ENCODE data around the gene HMCES.
"Not testable (repeated sequence)": the region's sequence is repeated elsewhere in the genome, so short reads cannot be mapped to it uniquely, and the experiment has no call there.

Gene HMCES

DNA sequence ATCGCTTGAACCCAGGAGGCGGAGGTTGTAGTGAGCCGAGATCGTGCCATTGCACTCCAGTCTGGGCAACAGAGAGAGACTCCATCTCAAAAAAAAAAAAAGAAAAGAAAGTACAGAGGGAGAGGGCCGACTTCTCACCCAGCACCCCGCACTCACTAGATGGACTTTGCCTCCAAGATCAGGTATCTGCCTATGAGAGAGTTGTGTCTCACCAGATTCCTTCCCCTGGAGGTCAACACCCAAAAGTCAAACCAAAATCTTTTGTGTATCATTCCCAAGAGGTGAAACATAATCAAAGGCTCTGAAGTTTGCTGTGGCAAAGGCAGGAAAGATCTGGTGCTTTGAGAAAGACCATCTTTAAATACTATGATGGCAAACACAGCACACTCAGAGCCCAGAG lies 51.2 kb downstream of the HMCES start:
- no peak for DNase-seq (ENCODE audit: low read depth, low spot score)
- in situ Hi-C loops (cut with HindIII; ENCODE audit: low sequenced_read_pairs): no loop called here
- no peak for TF ChIP-seq CTCF (IDR thresholded peaks at IDR 0.05; ENCODE audit: low read depth, low read length)
- no peak overlapping the region for H3K4me3 ChIP-seq (ENCODE audit: low read depth, low read length)

GRCh38 chr3:129330409-129330808 lies 51.7 kb downstream of the HMCES start:
- H3K4me3 ChIP-seq (ENCODE audit: low read depth, low read length): no peak overlapping the region
- no peak for DNase-seq (ENCODE audit: low read depth, low spot score)
- no peak for TF ChIP-seq CTCF (IDR thresholded peaks at IDR 0.05; ENCODE audit: low read depth, low read length)
- in situ Hi-C loops (cut with HindIII; ENCODE audit: low sequenced_read_pairs): no loop called here

GRCh38 chr3:129333891-129334290 lies 55.2 kb downstream of the HMCES start:
- H3K4me3 ChIP-seq (ENCODE audit: low read depth, low read length): no peak overlapping the region
- in situ Hi-C loops (cut with HindIII; ENCODE audit: low sequenced_read_pairs): no loop called here
- TF ChIP-seq CTCF (IDR thresholded peaks at IDR 0.05; ENCODE audit: low read depth, low read length): no peak
- DNase-seq (ENCODE audit: low read depth, low spot score): no peak

DNA sequence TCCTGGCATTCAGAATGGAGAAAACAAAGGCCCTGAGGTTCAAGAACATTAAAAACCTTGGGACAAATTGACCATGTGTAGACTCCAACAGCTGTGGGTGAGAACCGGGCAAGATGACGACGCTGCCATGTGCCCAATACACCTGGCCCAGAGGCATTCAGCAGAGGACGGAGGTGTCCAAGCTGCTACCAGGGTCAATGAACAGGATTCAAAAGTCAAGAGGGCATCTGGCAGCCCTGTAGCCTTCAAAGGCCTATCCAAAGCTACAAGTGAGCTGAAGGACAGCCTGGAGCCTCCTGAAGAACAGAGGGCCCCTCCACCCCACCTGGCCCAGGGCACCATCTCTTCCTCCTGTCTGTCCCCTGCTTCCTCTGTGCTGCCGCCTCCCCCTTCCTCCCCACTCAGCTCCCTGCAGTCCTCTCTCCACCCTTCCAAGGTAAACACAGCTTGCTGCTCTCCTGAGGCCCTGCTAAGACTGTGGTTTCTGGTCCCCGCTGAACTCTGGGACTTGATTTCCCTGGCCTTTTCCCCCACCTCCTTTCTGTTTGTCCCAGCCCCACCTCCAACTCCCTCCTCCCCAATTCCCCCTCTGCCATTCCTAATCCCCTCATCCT lies 57.5 kb downstream of the HMCES start:
- TF ChIP-seq CTCF (IDR thresholded peaks at IDR 0.05; ENCODE audit: low read depth, low read length): no peak
- in situ Hi-C loops (cut with HindIII; ENCODE audit: low sequenced_read_pairs): no loop called here
- DNase-seq (ENCODE audit: low read depth, low spot score): no peak
- H3K4me3 ChIP-seq (ENCODE audit: low read depth, low read length): no peak overlapping the region

DNA sequence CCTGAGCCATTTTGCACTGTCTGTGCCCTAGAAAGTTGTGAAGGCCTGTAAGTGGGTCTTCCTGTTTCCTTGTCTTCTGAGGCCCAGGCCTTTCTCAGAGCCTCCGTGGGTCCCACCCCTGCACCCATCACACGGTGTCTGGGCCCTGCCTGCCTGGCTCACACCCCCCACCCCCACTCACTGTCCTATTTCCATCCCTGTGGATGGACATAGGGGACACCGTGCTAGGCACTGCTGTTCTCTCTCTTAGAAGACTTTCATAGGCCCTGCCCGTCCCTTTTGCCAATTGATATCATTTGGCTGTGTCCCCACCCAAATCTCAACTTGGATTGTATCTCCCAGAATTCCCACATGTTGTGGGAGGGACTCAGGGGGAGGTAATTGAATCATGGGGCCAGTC lies 59.0 kb downstream of the HMCES start:
- H3K4me3 ChIP-seq (ENCODE audit: low read depth, low read length); DNase-seq (ENCODE audit: low read depth, low spot score); in situ Hi-C loops (cut with HindIII; ENCODE audit: low sequenced_read_pairs): not testable (repeated sequence)

GRCh38 chr3:129339186-129339585 lies 60.5 kb downstream of the HMCES start:
- DNase-seq (ENCODE audit: low read depth, low spot score); H3K4me3 ChIP-seq (ENCODE audit: low read depth, low read length); in situ Hi-C loops (cut with HindIII; ENCODE audit: low sequenced_read_pairs): not testable (repeated sequence)

GRCh38 chr3:129339833-129340232 lies 61.2 kb downstream of the HMCES start:
- in situ Hi-C loops (cut with HindIII; ENCODE audit: low sequenced_read_pairs); DNase-seq (ENCODE audit: low read depth, low spot score); H3K4me3 ChIP-seq (ENCODE audit: low read depth, low read length): not testable (repeated sequence)

GRCh38 chr3:129341331-129342141 lies 62.9 kb downstream of the HMCES start:
- no peak for DNase-seq (ENCODE audit: low read depth, low spot score)
- TF ChIP-seq CTCF (IDR thresholded peaks at IDR 0.05; ENCODE audit: low read depth, low read length): no peak
- H3K4me3 ChIP-seq (ENCODE audit: low read depth, low read length): no peak overlapping the region
- in situ Hi-C loops (cut with HindIII; ENCODE audit: low sequenced_read_pairs): no loop called here

Data from astrocyte of the spinal cord (primary cell).